ENCODE results near the gene MINDY1. TPM values are rescaled to one million over a fixed set of nuclear protein-coding genes. Genes with fewer than 3 reads are reported as not detected.

MINDY1 gene
- total and polyA plus RNA-seq, 2 donors (not counting 1 experiment from before 2014, with no cell fraction given) = 7.6 to 16.1 TPM

DNA sequence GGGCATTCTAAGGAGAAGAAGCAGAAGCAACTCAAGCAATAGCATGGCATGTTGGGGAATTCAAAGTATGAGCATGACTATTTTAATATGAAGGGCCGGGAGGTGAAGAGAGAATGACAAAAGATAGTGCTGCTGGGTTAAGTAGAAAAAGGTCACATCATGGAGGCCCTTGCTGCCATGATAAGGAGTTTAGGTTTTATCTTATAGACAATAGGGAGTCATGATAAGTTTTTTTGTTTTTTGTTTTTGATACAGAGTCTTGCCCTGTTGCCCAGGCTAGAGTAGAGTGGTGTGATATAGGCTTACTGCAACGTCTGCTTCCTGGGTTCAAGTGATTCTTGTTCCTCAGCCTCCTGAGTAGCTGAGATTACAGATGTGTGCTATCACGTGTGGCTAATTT, 32.8 kb upstream of the MINDY1 start:
- H3K9me3 Mint-ChIP-seq (ENCODE audit: insufficient read depth) = no peaks in the 10 kb centered on the region
- Histone ChIP-seq H3K4me3 (ENCODE audit: control extremely low read depth in 1 of 5, extremely low read depth in 1 of 5, insufficient read depth in 1 of 5, low read depth in 2 of 5, low read length in 4 of 5) (no peak overlapping the region), H3K27ac (ENCODE audit: low read length in 2 of 2) (no peak overlapping the region), H4K20me1 (ENCODE audit: control insufficient read depth, insufficient read depth, low read length, poor library complexity, severe bottlenecking) (no peaks in the 10 kb centered on the region), H2AFZ (ENCODE audit: insufficient read depth, low read depth, low read length, poor library complexity, severe bottlenecking) (no peak overlapping the region), H3K4me2 (replicated peaks; ENCODE audit: low read depth, low read length, poor library complexity, severe bottlenecking) (no peak overlapping the region), H3K27me3 (replicated peaks in 1 of 4; ENCODE audit: control extremely low read depth in 1 of 4, control insufficient read depth in 3 of 4, insufficient read depth in 4 of 4, low read length in 3 of 4) (no peaks in the 10 kb centered on the region), H3K79me2 (ENCODE audit: control insufficient read depth, insufficient read depth, low read length) (peaks cover 3% of the 10 kb centered on the region), H3K36me3 (replicated peaks in 1 of 2; ENCODE audit: control extremely low read depth in 1 of 2, control insufficient read depth in 1 of 2, extremely low read depth in 1 of 2, insufficient read depth in 2 of 2, low read length in 1 of 2) (peaks cover 0 to 9% of the 10 kb centered on the region in 2 experiments), H3K4me1 (ENCODE audit: control insufficient read depth in 2 of 2, insufficient read depth in 2 of 2, low read length in 2 of 2) (no peaks in the 10 kb centered on the region), H3K9me3 (ENCODE audit: control extremely low read depth in 1 of 3, control insufficient read depth in 2 of 3, insufficient read depth in 1 of 3, low read length in 2 of 3) (no peaks in the 10 kb centered on the region), H3K9ac (ENCODE audit: low read length) (no peak overlapping the region)
- ChIA-PET POLR2A (interaction anchor here (1.2 kb wide), 1 partner anchor 17 kb away, joined by 4 read pairs; no protein-coding TSS in a partner anchor), CTCF (interaction anchor here (1.3 kb wide), 1 partner anchor 15 kb away, joined by 4 read pairs; no protein-coding TSS in a partner anchor)
- TF ChIP-seq, protein P1, sequence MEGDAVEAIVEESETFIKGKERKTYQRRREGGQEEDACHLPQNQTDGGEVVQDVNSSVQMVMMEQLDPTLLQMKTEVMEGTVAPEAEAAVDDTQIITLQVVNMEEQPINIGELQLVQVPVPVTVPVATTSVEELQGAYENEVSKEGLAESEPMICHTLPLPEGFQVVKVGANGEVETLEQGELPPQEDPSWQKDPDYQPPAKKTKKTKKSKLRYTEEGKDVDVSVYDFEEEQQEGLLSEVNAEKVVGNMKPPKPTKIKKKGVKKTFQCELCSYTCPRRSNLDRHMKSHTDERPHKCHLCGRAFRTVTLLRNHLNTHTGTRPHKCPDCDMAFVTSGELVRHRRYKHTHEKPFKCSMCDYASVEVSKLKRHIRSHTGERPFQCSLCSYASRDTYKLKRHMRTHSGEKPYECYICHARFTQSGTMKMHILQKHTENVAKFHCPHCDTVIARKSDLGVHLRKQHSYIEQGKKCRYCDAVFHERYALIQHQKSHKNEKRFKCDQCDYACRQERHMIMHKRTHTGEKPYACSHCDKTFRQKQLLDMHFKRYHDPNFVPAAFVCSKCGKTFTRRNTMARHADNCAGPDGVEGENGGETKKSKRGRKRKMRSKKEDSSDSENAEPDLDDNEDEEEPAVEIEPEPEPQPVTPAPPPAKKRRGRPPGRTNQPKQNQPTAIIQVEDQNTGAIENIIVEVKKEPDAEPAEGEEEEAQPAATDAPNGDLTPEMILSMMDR (IDR thresholded peaks at IDR 0.05) = no peak
- TF ChIP-seq EZH2 (IDR thresholded peaks at IDR 0.05; ENCODE audit: borderline replicate concordance, insufficient read depth, low read depth, low read length, poor library complexity, severe bottlenecking) = no peak
- H3K27ac Mint-ChIP-seq = no peak overlapping the region
- ATAC-seq (ENCODE audit: low read depth) (no peak), DNase-seq (no peak)
- 93% methylated on average over 3 of the region's 3 CpGs for WGBS (ENCODE audit: insufficient coverage)
- H3K27me3 Mint-ChIP-seq = no peaks in the 10 kb centered on the region
- intact Hi-C loops (cut with micrococcal nuclease) = no loop called here
- H3K4me3 Mint-ChIP-seq = no peak overlapping the region
- H3K4me1 Mint-ChIP-seq = no peaks in the 10 kb centered on the region

DNA sequence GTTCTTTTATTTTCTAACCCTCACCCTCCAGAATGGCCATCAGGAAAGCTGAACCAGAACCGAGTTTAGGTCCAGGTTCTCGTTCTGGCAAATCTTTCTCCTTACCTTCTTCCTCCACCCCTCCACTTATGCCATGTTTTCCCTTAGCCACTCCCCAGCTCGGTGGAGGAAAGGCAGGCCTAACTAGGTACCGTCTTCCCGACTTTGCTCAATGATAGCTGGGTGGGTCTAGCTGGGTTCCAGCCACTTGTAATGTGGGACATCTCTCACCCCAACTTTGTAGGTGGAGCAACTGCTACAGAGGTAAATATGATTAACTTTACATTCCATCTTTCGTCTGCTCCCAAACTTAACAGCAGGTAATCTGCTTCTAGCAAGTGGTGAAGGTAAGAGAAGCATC, 30.3 kb upstream of the MINDY1 start:
- Histone ChIP-seq H3K4me3 (ENCODE audit: control extremely low read depth in 1 of 5, extremely low read depth in 1 of 5, insufficient read depth in 1 of 5, low read depth in 2 of 5, low read length in 4 of 5) (no peak overlapping the region), H3K79me2 (ENCODE audit: control insufficient read depth, insufficient read depth, low read length) (no peaks in the 10 kb centered on the region), H3K4me2 (replicated peaks; ENCODE audit: low read depth, low read length, poor library complexity, severe bottlenecking) (no peak overlapping the region), H3K9me3 (ENCODE audit: control extremely low read depth in 1 of 3, control insufficient read depth in 2 of 3, insufficient read depth in 1 of 3, low read length in 2 of 3) (no peaks in the 10 kb centered on the region), H3K36me3 (replicated peaks in 1 of 2; ENCODE audit: control extremely low read depth in 1 of 2, control insufficient read depth in 1 of 2, extremely low read depth in 1 of 2, insufficient read depth in 2 of 2, low read length in 1 of 2) (peaks cover 0 to 18% of the 10 kb centered on the region in 2 experiments), H3K27ac (ENCODE audit: low read length in 2 of 2) (no peak overlapping the region), H3K4me1 (ENCODE audit: control insufficient read depth in 2 of 2, insufficient read depth in 2 of 2, low read length in 2 of 2) (no peaks in the 10 kb centered on the region), H2AFZ (ENCODE audit: insufficient read depth, low read depth, low read length, poor library complexity, severe bottlenecking) (no peak overlapping the region), H4K20me1 (ENCODE audit: control insufficient read depth, insufficient read depth, low read length, poor library complexity, severe bottlenecking) (no peaks in the 10 kb centered on the region), H3K9ac (ENCODE audit: low read length) (no peak overlapping the region), H3K27me3 (replicated peaks in 1 of 4; ENCODE audit: control extremely low read depth in 1 of 4, control insufficient read depth in 3 of 4, insufficient read depth in 4 of 4, low read length in 3 of 4) (no peaks in the 10 kb centered on the region)
- DNase-seq (no peak), ATAC-seq (ENCODE audit: low read depth) (no peak)
- Mint-ChIP-seq H3K27ac (no peak overlapping the region), H3K27me3 (no peaks in the 10 kb centered on the region), H3K4me3 (no peak overlapping the region), H3K4me1 (no peaks in the 10 kb centered on the region), H3K9me3 (ENCODE audit: insufficient read depth) (no peaks in the 10 kb centered on the region)
- TF ChIP-seq, protein P1 (IDR thresholded peaks at IDR 0.05) = no peak
- TF ChIP-seq EZH2 (IDR thresholded peaks at IDR 0.05; ENCODE audit: borderline replicate concordance, insufficient read depth, low read depth, low read length, poor library complexity, severe bottlenecking) = no peak
- WGBS (ENCODE audit: insufficient coverage) = 100% methylated on average over 2 of the region's 6 CpGs
- POLR2A ChIA-PET = no interaction called here
- intact Hi-C loops (cut with micrococcal nuclease) = no loop called here
- CTCF ChIA-PET = interaction anchor here (0.9 to 1.1 kb wide), 2 partner anchors 8 to 25 kb away, joined by 3 read pairs; no protein-coding TSS in a partner anchor

All from B cell (primary cell).